K562 (cell line): ENCODE data around the gene SPOUT1. TPM values are rescaled to one million over a fixed set of nuclear protein-coding genes. Genes with fewer than 3 reads are reported as not detected.

Experiments used
- ARHGAP35 ChIP-seq: fragments of 450-650 bp; IDR thresholded peaks from 2 replicates; pipeline ENCODE4 v1.6.1; 2018; ENCODE audit not compliant: partially characterized antibody
- BCL6 ChIP-seq: fragments of 250-450 bp; sonication (Bioruptor Pico); IDR thresholded peaks from 2 replicates; pipeline ENCODE4 v1.4.0; 2020
- CBX2 ChIP-seq: fragments of 200-600 bp; sonication (generic); IDR thresholded peaks from one replicate; pipeline ENCODE4 v1.6.1; 2012; ENCODE audit warnings: mild to moderate bottlenecking, low read length, inconsistent platforms; ENCODE audit not compliant: insufficient read depth, poor library complexity, severe bottlenecking
- CTBP1 ChIP-seq: fragments of 450-650 bp; IDR thresholded peaks from 2 replicates; pipeline ENCODE4 v1.6.1; 2016; ENCODE audit warnings: borderline replicate concordance
- CUX1 ChIP-seq: fragments of 200-800 bp; sonication (Bioruptor generic); IDR thresholded peaks from 2 replicates; pipeline ENCODE4 v1.6.1; 2016; ENCODE audit warnings: missing genetic modification characterization, missing compliant biosample characterization
- EP300 ChIP-seq: IDR thresholded peaks from 2 replicates; pipeline ENCODE4 v1.6.1; 2012; ENCODE audit warnings: low read length, improper control_type of control experiment
- FOXJ3 ChIP-seq: sonication (generic); formaldehyde crosslinking; IDR thresholded peaks from 2 replicates; pipeline ENCODE4 v1.4.0; 2020; ENCODE audit warnings: mild to moderate bottlenecking, missing genetic modification reagents
- KAT2B ChIP-seq: IDR thresholded peaks from one replicate; pipeline ENCODE4 v1.6.1; 2012; ENCODE audit warnings: low read depth, mild to moderate bottlenecking, control low read depth, inconsistent platforms, low read length, moderate library complexity
- MNT ChIP-seq, 2 experiments: fragments of 450-650 bp; conservative IDR thresholded peaks; 2 replicates each; pipeline ENCODE4 v1.6.1; 2017; ENCODE audit warnings: mild to moderate bottlenecking in 2 of 2, moderate library complexity in 2 of 2
- MTA3 ChIP-seq: fragments of 450-650 bp; formaldehyde crosslinking; IDR thresholded peaks from 2 replicates; pipeline ENCODE4 v1.6.1; 2017; ENCODE audit warnings: mild to moderate bottlenecking, borderline replicate concordance
- NR2C2 ChIP-seq, 2 experiments: fragments of 200-800 bp in 1 of 2; sonication (Bioruptor generic) in 1 of 2; sonication (generic) in 1 of 2; formaldehyde crosslinking in 1 of 2; IDR thresholded peaks; 2 replicates each; pipeline versions ENCODE4 v1.6.1 to v1.8.0; 2016 to 2022; ENCODE audit warnings: mild to moderate bottlenecking in 1 of 2, missing compliant biosample characterization in 1 of 2, missing genetic modification characterization in 1 of 2, missing genetic modification reagents in 1 of 2
- POLR2AphosphoS5 ChIP-seq: IDR thresholded peaks from 2 replicates; pipeline ENCODE4 v1.6.1; 2011; ENCODE audit warnings: mild to moderate bottlenecking, low read depth, low read length, moderate library complexity; ENCODE audit not compliant: control insufficient read depth, insufficient read depth
- POLR3G ChIP-seq: IDR thresholded peaks from 2 replicates; pipeline ENCODE4 v1.6.1; 2011; ENCODE audit not compliant: insufficient read length, insufficient replicate concordance; ENCODE audit errors: extremely low read depth
- RAD21 ChIP-seq, 2 experiments: fragments of 250-450 bp in 1 of 2; fragments of 450-650 bp in 1 of 2; sonication (Bioruptor Pico) in 1 of 2; formaldehyde crosslinking in 1 of 2; IDR thresholded peaks in 1 of 2; conservative IDR thresholded peaks in 1 of 2; 2 replicates each; pipeline versions ENCODE4 v1.4.0 to v1.8.0; 2020 to 2022; ENCODE audit warnings: mild to moderate bottlenecking in 2 of 2, moderate library complexity in 1 of 2
- STAT5A ChIP-seq: IDR thresholded peaks from 2 replicates; pipeline ENCODE4 v1.6.1; 2012; ENCODE audit warnings: low read length, inconsistent platforms, borderline replicate concordance
- ZNF217 ChIP-seq: sonication (generic); formaldehyde crosslinking; IDR thresholded peaks from 2 replicates; pipeline ENCODE4 v1.8.0; 2022; ENCODE audit warnings: mild to moderate bottlenecking, missing genetic modification reagents
- ZNF23 ChIP-seq: fragments of 250-450 bp; sonication (Bioruptor Pico); IDR thresholded peaks from 2 replicates; pipeline ENCODE4 v1.4.0; 2020; ENCODE audit warnings: mild to moderate bottlenecking
- ZNF277 ChIP-seq: fragments of 250-450 bp; sonication (Bioruptor Pico); IDR thresholded peaks from 2 replicates; pipeline ENCODE4 v1.8.0; 2022; ENCODE audit warnings: inconsistent platforms, mild to moderate bottlenecking, moderate library complexity, borderline replicate concordance
- ZNF766 ChIP-seq: fragments of 200-800 bp; sonication (Bioruptor generic); conservative IDR thresholded peaks from 2 replicates; pipeline ENCODE4 v1.6.1; 2016; ENCODE audit warnings: missing genetic modification characterization, missing compliant biosample characterization
- polyA plus RNA-seq, 8 experiments: library from polyadenylated mRNA; depleted of rRNA in 4 of 8; stranded (reverse) in 5 of 8; unstranded in 3 of 8; fragments of >200 nt; fragmentation: Nextera tagmentation in 2 of 8; fragmentation: Illumina TruSeq in 1 of 8; extraction: Ambion mirVana in 2 of 8; extraction: Trizol in 1 of 8; gene quantifications; 2 replicates each; pipeline versions ENCODE4 v1.2.1 to v1.2.3, GENCODE V29; 2011 to 2014; ENCODE audit warnings: inconsistent platforms in 1 of 8, missing spikeins in 1 of 8
- total RNA-seq, 7 experiments: library from RNA; depleted of rRNA in 6 of 7; stranded (reverse); fragments of >200 nt in 6 of 7; fragmentation: Illumina TruSeq in 2 of 7; extraction: Trizol in 2 of 7; gene quantifications; 2 replicates each; pipeline versions ENCODE4 v1.2.1 to v1.2.3, GENCODE V29; 2011 to 2021; ENCODE audit warnings: low replicate concordance in 1 of 7

SPOUT1 gene
- total and polyA plus RNA-seq, 9 of the 15 experiments (the other 6 are each of a cell fraction or from before 2014, with no cell fraction given), result 10.6 to 121 (median 37.4) TPM

- TF ChIP-seq ZNF766, result no peak
- TF ChIP-seq EP300, result no peak
- TF ChIP-seq KAT2B, result no peak
- TF ChIP-seq CTBP1, result peak; percentile 68
- TF ChIP-seq CUX1, result no peak
- TF ChIP-seq MNT (conservative IDR thresholded peaks at IDR 0.05), result peak; percentile 86 to 96
- no peak for TF ChIP-seq ZNF217
- no peak for TF ChIP-seq MTA3
- no peak for TF ChIP-seq STAT5A
- no peak for TF ChIP-seq RAD21 (CRISPR knock-in tag; conservative IDR thresholded peaks at IDR 0.05 in 1 of 2, IDR thresholded peaks at IDR 0.05 in 1 of 2)
- TF ChIP-seq NR2C2 (CRISPR knock-in tag; IDR thresholded peaks at IDR 0.05), result no peak
- no peak for TF ChIP-seq NR2C2 (tag; IDR thresholded peaks at IDR 0.05)
- peak; percentile 66 for TF ChIP-seq POLR2AphosphoS5
- TF ChIP-seq POLR3G, result no peak
- TF ChIP-seq BCL6 (CRISPR knock-in tag), result no peak
- TF ChIP-seq CBX2, result no peak
- no peak for TF ChIP-seq ZNF23 (CRISPR knock-in tag)
- TF ChIP-seq FOXJ3 (CRISPR knock-in tag), result no peak
- no peak for TF ChIP-seq ZNF277
- TF ChIP-seq ARHGAP35, result no peak
Measured at GRCh38 chr9:128829477-128830251, at the start of gene SPOUT1 (continued).
